Measurements from ENCODE around the gene UGT2B15.
"Not testable (repeated sequence)": the region's sequence is repeated elsewhere in the genome, so short reads cannot be mapped to it uniquely, and the experiment has no call there.

GRCh38 chr4:68662836-68663574, 7.4 kb downstream of the UGT2B15 start:
- TF ChIP-seq, protein P1, sequence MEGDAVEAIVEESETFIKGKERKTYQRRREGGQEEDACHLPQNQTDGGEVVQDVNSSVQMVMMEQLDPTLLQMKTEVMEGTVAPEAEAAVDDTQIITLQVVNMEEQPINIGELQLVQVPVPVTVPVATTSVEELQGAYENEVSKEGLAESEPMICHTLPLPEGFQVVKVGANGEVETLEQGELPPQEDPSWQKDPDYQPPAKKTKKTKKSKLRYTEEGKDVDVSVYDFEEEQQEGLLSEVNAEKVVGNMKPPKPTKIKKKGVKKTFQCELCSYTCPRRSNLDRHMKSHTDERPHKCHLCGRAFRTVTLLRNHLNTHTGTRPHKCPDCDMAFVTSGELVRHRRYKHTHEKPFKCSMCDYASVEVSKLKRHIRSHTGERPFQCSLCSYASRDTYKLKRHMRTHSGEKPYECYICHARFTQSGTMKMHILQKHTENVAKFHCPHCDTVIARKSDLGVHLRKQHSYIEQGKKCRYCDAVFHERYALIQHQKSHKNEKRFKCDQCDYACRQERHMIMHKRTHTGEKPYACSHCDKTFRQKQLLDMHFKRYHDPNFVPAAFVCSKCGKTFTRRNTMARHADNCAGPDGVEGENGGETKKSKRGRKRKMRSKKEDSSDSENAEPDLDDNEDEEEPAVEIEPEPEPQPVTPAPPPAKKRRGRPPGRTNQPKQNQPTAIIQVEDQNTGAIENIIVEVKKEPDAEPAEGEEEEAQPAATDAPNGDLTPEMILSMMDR (IDR thresholded peaks at IDR 0.05): not testable (repeated sequence)
- TF ChIP-seq POLR2A (IDR thresholded peaks at IDR 0.05): not testable (repeated sequence)
